H1 (cell line): ENCODE results near the gene INSIG1. TPM values are rescaled to one million over a fixed set of nuclear protein-coding genes. Genes with fewer than 3 reads are reported as not detected.

Experiments
- CTCF ChIA-PET: fragments of 300-600 bp; sonication (Branson Sonifier 250); formaldehyde crosslinking; loops from one replicate; lab custom pipeline; 2021; ENCODE audit not compliant: partially characterized antibody; lab: Charles Lee
- POLR2A ChIA-PET: fragments of 300-600 bp; sonication (Branson Sonifier 250); formaldehyde crosslinking; loops from one replicate; lab custom pipeline; 2021; ENCODE audit warnings: inconsistent platforms; ENCODE audit not compliant: partially characterized antibody; lab: Charles Lee
- DNase-seq, 2 experiments: peaks; one replicate each; pipeline versions ENCODE4 v3.0.0 to v3.0.0-alpha.2; 2010 to 2022; ENCODE audit warnings: low spot score in 2 of 2, low read depth in 1 of 2, mixed read lengths in 1 of 2
- FAIRE-seq: peaks from 2 replicates; lab custom pipeline; 2011; peaks lifted over from hg19 to GRCh38; lab: Jason Lieb, UNC
- H2AFZ ChIP-seq: 2 replicates; pipeline ENCODE4 v1.8.1; 2012; ENCODE audit warnings: low read length, inconsistent platforms
- H2AK5ac ChIP-seq: 2 replicates; pipeline ENCODE4 v1.6.1; 2013; ENCODE audit warnings: low read depth, low read length
- H2BK120ac ChIP-seq: replicated peaks from 2 replicates; pipeline ENCODE3; 2013; ENCODE audit warnings: low read depth, low read length, inconsistent platforms
- H2BK12ac ChIP-seq: 2 replicates; pipeline ENCODE4 v1.6.1; 2013; ENCODE audit warnings: low read depth, low read length
- H2BK15ac ChIP-seq: 2 replicates; pipeline ENCODE4 v1.6.1; 2013; ENCODE audit warnings: low read length
- H2BK20ac ChIP-seq: 2 replicates; pipeline ENCODE4 v1.6.1; 2013; ENCODE audit warnings: low read length
- H2BK5ac ChIP-seq: 2 replicates; pipeline ENCODE4 v1.6.1; 2013; ENCODE audit warnings: low read depth, low read length
- H3K14ac ChIP-seq: 2 replicates; pipeline ENCODE4 v1.6.1; 2013; ENCODE audit warnings: inconsistent platforms; ENCODE audit not compliant: insufficient read length
- H3K18ac ChIP-seq: 2 replicates; pipeline ENCODE4 v1.6.1; 2013; ENCODE audit warnings: low read length; ENCODE audit errors: extremely low read depth
- H3K23ac ChIP-seq: 2 replicates; pipeline ENCODE4 v1.6.1; 2013; ENCODE audit warnings: inconsistent platforms; ENCODE audit not compliant: insufficient read length
- H3K23me2 ChIP-seq: 2 replicates; pipeline ENCODE4 v1.6.1; 2013; ENCODE audit warnings: low read depth, low read length
- H3K27ac ChIP-seq: 2 replicates; pipeline ENCODE4 v1.6.1; 2011; ENCODE audit warnings: low read depth, low read length, inconsistent platforms
- H3K27me3 ChIP-seq, 4 experiments: replicated peaks in 1 of 4; 1 replicate in 1 of 4; 2 replicates in 3 of 4; pipeline versions ENCODE4 v1.6.1 to v1.8.1; 2011 to 2013; ENCODE audit warnings: low read length in 3 of 4, mild to moderate bottlenecking in 3 of 4, inconsistent platforms in 2 of 4, mixed read lengths in 2 of 4, moderate library complexity in 1 of 4; ENCODE audit not compliant: control insufficient read depth in 3 of 4, insufficient read depth in 3 of 4; ENCODE audit errors: extremely low read depth in 1 of 4
- H3K36me3 ChIP-seq, 4 experiments: 2 replicates each; pipeline versions ENCODE4 v1.6.1 to v1.8.1; 2011 to 2013; ENCODE audit warnings: mild to moderate bottlenecking in 4 of 4, low read length in 3 of 4, moderate library complexity in 2 of 4, control low read depth in 1 of 4, inconsistent platforms in 1 of 4; ENCODE audit not compliant: insufficient read depth in 4 of 4, control insufficient read depth in 2 of 4
- H3K4ac ChIP-seq: replicated peaks from 2 replicates; pipeline ENCODE3; 2013; ENCODE audit warnings: low read length, low read depth, mixed read lengths, inconsistent platforms; ENCODE audit not compliant: insufficient read length
- H3K4me1 ChIP-seq, 4 experiments: replicated peaks in 1 of 4; 1 replicate in 1 of 4; 2 replicates in 3 of 4; pipeline versions ENCODE4 v1.6.1 to v1.8.1; 2011 to 2013; ENCODE audit warnings: low read length in 3 of 4, inconsistent platforms in 2 of 4, mixed read lengths in 1 of 4; ENCODE audit not compliant: insufficient read depth in 4 of 4, control insufficient read depth in 3 of 4
- H3K4me2 ChIP-seq, 2 experiments: 2 replicates each; pipeline versions ENCODE4 v1.6.1 to v1.8.1; 2011 to 2013; ENCODE audit warnings: low read depth in 2 of 2, low read length in 2 of 2, control low read depth in 1 of 2, inconsistent platforms in 1 of 2, mild to moderate bottlenecking in 1 of 2; ENCODE audit not compliant: insufficient read depth in 1 of 2
- H3K4me3 ChIP-seq, 4 experiments: fragments of 200-600, 300-600 bp in 1 of 4; sonication (generic), shearing (Covaris generic), sonication (Bioruptor Twin) in 1 of 4; 2 replicates each; pipeline versions ENCODE4 v1.5.1 to v1.8.1; 2011 to 2016; ENCODE audit warnings: low read length in 4 of 4, low read depth in 3 of 4, control low read depth in 2 of 4, inconsistent platforms in 2 of 4, mild to moderate bottlenecking in 2 of 4, mixed read lengths in 1 of 4, moderate library complexity in 1 of 4; ENCODE audit not compliant: insufficient read depth in 2 of 4; ENCODE audit errors: extremely low read depth in 1 of 4
- H3K56ac ChIP-seq: replicated peaks from 2 replicates; pipeline ENCODE3; 2013; ENCODE audit warnings: low read depth, mild to moderate bottlenecking, mixed read lengths, low read length, inconsistent platforms; ENCODE audit not compliant: insufficient read length
- H3K79me1 ChIP-seq: 2 replicates; pipeline ENCODE4 v1.6.1; 2013; ENCODE audit warnings: low read depth, low read length, control low read depth
- H3K79me2 ChIP-seq, 2 experiments: 2 replicates each; pipeline versions ENCODE4 v1.6.1 to v1.8.1; 2012 to 2013; ENCODE audit warnings: low read length in 2 of 2, mild to moderate bottlenecking in 2 of 2, inconsistent platforms in 1 of 2; ENCODE audit not compliant: insufficient read depth in 2 of 2, control insufficient read depth in 1 of 2
- H3K9ac ChIP-seq, 4 experiments: replicated peaks in 1 of 4; 1 replicate in 1 of 4; 2 replicates in 3 of 4; pipeline versions ENCODE4 v1.6.1 to v1.8.1; 2011 to 2013; ENCODE audit warnings: low read depth in 3 of 4, low read length in 3 of 4, control low read depth in 2 of 4, mild to moderate bottlenecking in 2 of 4, moderate library complexity in 2 of 4, inconsistent platforms in 1 of 4; ENCODE audit errors: extremely low read depth in 1 of 4
- H3K9me3 ChIP-seq, 2 experiments: 2 replicates each; pipeline versions ENCODE4 v1.6.1 to v1.8.1; 2012 to 2013; ENCODE audit warnings: mild to moderate bottlenecking in 2 of 2, moderate library complexity in 2 of 2, control low read depth in 1 of 2, inconsistent platforms in 1 of 2, low read depth in 1 of 2, low read length in 1 of 2, mixed read lengths in 1 of 2; ENCODE audit not compliant: insufficient read depth in 2 of 2
- H4K20me1 ChIP-seq, 2 experiments: replicated peaks in 1 of 2; 2 replicates each; pipeline versions ENCODE3 to v1.8.1; 2011 to 2013; ENCODE audit warnings: inconsistent platforms in 2 of 2, low read length in 2 of 2, mild to moderate bottlenecking in 1 of 2; ENCODE audit not compliant: insufficient read depth in 2 of 2, control insufficient read depth in 1 of 2
- H4K5ac ChIP-seq: 2 replicates; pipeline ENCODE4 v1.6.1; 2013; ENCODE audit warnings: low read length, low read depth, mixed read lengths, inconsistent platforms; ENCODE audit not compliant: insufficient read length
- H4K8ac ChIP-seq: 2 replicates; pipeline ENCODE4 v1.8.0; 2013; ENCODE audit warnings: mild to moderate bottlenecking, moderate library complexity, low read length, inconsistent platforms; ENCODE audit not compliant: insufficient read depth; ENCODE audit errors: extremely low read depth
- H4K91ac ChIP-seq: replicated peaks from 2 replicates; pipeline ENCODE3; 2013; ENCODE audit warnings: low read length, mixed read lengths, inconsistent platforms; ENCODE audit not compliant: insufficient read length
- ASH2L ChIP-seq: fragments of 200-600, 300-600 bp; sonication (generic); IDR thresholded peaks from one replicate; pipeline ENCODE4 v1.7.1; 2017; ENCODE audit warnings: low read length
- BCL11A ChIP-seq, 2 experiments: IDR thresholded peaks; one replicate each; pipeline ENCODE4 v1.6.1; 2011; ENCODE audit warnings: low read depth in 2 of 2, low read length in 2 of 2, mild to moderate bottlenecking in 2 of 2
- EP300 ChIP-seq, 2 experiments: IDR thresholded peaks; 1 replicate in 1 of 2; 2 replicates in 1 of 2; pipeline ENCODE4 v1.6.1; 2011 to 2012; ENCODE audit warnings: low read depth in 2 of 2, low read length in 2 of 2, mild to moderate bottlenecking in 2 of 2, borderline replicate concordance in 1 of 2, inconsistent platforms in 1 of 2, moderate library complexity in 1 of 2
- EZH2 ChIP-seq: fragments of 200-600 bp; sonication (generic); IDR thresholded peaks from 2 replicates; pipeline ENCODE4 v1.7.1; 2012; ENCODE audit warnings: low read depth, mild to moderate bottlenecking, moderate library complexity, low read length, inconsistent platforms; ENCODE audit not compliant: severe bottlenecking
- KDM5A ChIP-seq: fragments of 200-600 bp; IDR thresholded peaks from 2 replicates; pipeline ENCODE4 v1.7.1; 2012; ENCODE audit warnings: mild to moderate bottlenecking, low read length, inconsistent platforms, mixed read lengths
- POU5F1 ChIP-seq: IDR thresholded peaks from 2 replicates; pipeline ENCODE4 v1.6.1; 2011; ENCODE audit warnings: low read depth, mild to moderate bottlenecking, low read length, moderate library complexity
- RXRA ChIP-seq: IDR thresholded peaks from 2 replicates; pipeline ENCODE4 v1.6.1; 2011; ENCODE audit warnings: low read depth, mild to moderate bottlenecking, low read length, moderate library complexity; ENCODE audit not compliant: insufficient read depth
- TCF12 ChIP-seq: IDR thresholded peaks from 2 replicates; pipeline ENCODE4 v1.6.1; 2011; ENCODE audit warnings: low read depth, mild to moderate bottlenecking, low read length
- TEAD4 ChIP-seq: IDR thresholded peaks from 2 replicates; pipeline ENCODE4 v1.6.1; 2012; ENCODE audit warnings: low read depth, low read length, inconsistent platforms, mixed read lengths
- ZNF274 ChIP-seq: IDR thresholded peaks from 2 replicates; pipeline ENCODE4 v1.7.0; 2012; ENCODE audit warnings: low read length, borderline replicate concordance; ENCODE audit errors: extremely low read depth
- WGBS, 2 experiments: shearing (Covaris generic) in 1 of 2; methylation state at CpG; one replicate each; pipeline versions ENCODE4 v1.1.6 to v1.1.7; 2013 to 2015; ENCODE audit warnings: low lambda C conversion rate in 2 of 2, mixed read lengths in 2 of 2, inconsistent platforms in 1 of 2, low coverage in 1 of 2, missing lambda C conversion rate in 1 of 2; ENCODE audit not compliant: insufficient replicate concordance in 2 of 2, insufficient coverage in 1 of 2, insufficient read length in 1 of 2; ENCODE audit errors: extremely low coverage in 1 of 2, missing lambda C conversion rate in 1 of 2; 5-methylcytosine and 5-hydroxymethylcytosine counted together
- polyA plus RNA-seq, 7 experiments: library from polyadenylated mRNA; depleted of rRNA in 3 of 7; stranded (reverse) in 5 of 7; unstranded in 2 of 7; fragments of >200 nt in 5 of 7; fragments of 200-250 nt in 2 of 7; gene quantifications; 1 replicate in 5 of 7; 2 replicates in 1 of 7; 4 replicates in 1 of 7; pipeline versions ENCODE4 v1.2.1 to v1.2.3, GENCODE V29; 2011 to 2013; ENCODE audit warnings: missing spikeins in 2 of 7, mixed read lengths in 2 of 7
- total RNA-seq: library from RNA; stranded (reverse); fragmentation: NEBNext Ultra II Directional; extraction: Animal tissue kit (Norgen Biotek cat#: 25700); gene quantifications from 2 replicates; pipeline ENCODE4 v1.2.1, GENCODE V29; 2021
- TF ChIP-seq, protein P1 (sequence below): IDR thresholded peaks from 2 replicates; pipeline ENCODE4 v1.6.1; 2011; ENCODE audit warnings: low read depth, mild to moderate bottlenecking, low read length; ENCODE audit not compliant: insufficient read depth

INSIG1 gene
- total and polyA plus RNA-seq, 2 of the 8 experiments (the other 6 are each of a cell fraction or from before 2014, with no cell fraction given), result 40.0 to 58.4 TPM

DNA sequence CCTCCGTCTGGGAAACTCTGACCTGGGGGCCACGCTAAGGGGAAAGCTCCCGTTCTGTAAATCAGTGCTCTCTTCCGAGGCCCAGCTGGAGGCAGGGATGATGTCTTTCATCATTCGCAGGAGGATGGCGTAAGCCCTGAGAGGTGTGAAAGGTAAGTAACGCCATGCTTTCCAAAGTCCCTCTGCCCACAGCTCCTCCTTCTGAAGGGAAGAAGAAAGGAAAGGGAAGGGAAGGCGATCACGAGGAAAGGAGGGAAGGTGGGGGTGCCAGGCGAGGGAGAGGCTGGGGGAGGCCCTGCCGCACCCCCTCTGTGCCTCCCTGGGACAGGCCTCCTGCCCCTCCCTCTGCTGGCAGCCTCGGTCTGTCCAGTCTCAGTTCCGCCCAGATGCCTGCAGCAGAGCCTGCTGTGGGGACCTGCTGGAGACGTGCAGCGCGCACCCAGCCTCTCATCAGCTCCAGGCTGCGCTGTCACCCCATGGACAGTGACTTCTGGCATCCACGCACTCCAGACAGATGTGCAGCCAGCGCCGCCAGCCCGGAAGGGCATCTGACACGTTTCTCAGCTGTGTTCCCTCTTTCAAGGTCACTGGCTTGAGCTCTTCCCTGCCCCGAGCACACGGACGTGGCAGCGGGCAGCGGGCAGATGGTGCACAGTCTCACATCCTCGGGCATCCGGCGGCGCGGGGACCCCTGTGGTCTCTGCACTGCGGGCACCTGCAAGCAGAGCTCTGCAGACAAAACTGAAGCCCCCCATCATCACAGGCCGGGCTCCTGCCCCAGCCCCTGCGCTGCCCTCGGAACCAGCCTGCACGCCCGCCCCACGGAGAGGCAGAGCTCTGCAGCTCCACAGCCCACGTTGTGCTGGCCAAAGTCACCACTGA lies 60.6 kb downstream of the INSIG1 start:
- no peak overlapping the region for H3K14ac ChIP-seq
- H3K36me3 ChIP-seq, result no peaks in the 10 kb centered on the region
- H2BK15ac ChIP-seq, result no peak overlapping the region
- H2BK120ac ChIP-seq, result no peak overlapping the region
- WGBS, 2 experiments, result 76% methylated on average over 35 of the region's 40 CpGs; no CpG with 5 or more reads in 1 of the 2 experiments
- H4K20me1 ChIP-seq, result peaks cover 0 to 8% of the 10 kb centered on the region in 2 experiments
- CTCF ChIA-PET, result interaction anchor here (0.6 to 2.8 kb wide), 17 partner anchors 9 to 709 kb away, joined by 3 to 11 read pairs (median 3); partner anchors contain the start of gene INSIG1
- no peaks in the 10 kb centered on the region for H3K79me2 ChIP-seq
- H3K4ac ChIP-seq, result no peak overlapping the region
- no peak overlapping the region for H3K4me2 ChIP-seq
- 0 out of 2 replicates have a peak overlapping the region, but pooled peaks have one; percentile 66 for H4K8ac ChIP-seq
- DNase-seq (no peak), FAIRE-seq (no peak)
- no peak overlapping the region for H2BK20ac ChIP-seq
- H3K79me1 ChIP-seq, result no peaks in the 10 kb centered on the region
- H3K23me2 ChIP-seq, result no peaks in the 10 kb centered on the region
- H4K5ac ChIP-seq, result no peak overlapping the region
- H3K9me3 ChIP-seq, result peaks cover 3% of the 10 kb centered on the region in 2 experiments; a peak in 1 of 4 replicates
- H4K91ac ChIP-seq, result no peak overlapping the region
- no peak overlapping the region for H3K56ac ChIP-seq
- no peak overlapping the region; the same call in 1 of the 2 replicates for H2AFZ ChIP-seq
- no peaks in the 10 kb centered on the region; a peak in 1 of 7 replicates for H3K4me1 ChIP-seq
- no peak overlapping the region for H3K23ac ChIP-seq
- 0 out of 2 replicates have a peak overlapping the region, but pooled peaks have one; percentile 23 for H2BK12ac ChIP-seq
- no peaks in the 10 kb centered on the region; a peak in 2 of 7 replicates for H3K27me3 ChIP-seq
- H3K4me3 ChIP-seq, result no peak overlapping the region
- H3K9ac ChIP-seq, result no peak overlapping the region
- H2BK5ac ChIP-seq, result no peak overlapping the region
- H2AK5ac ChIP-seq, result no peak overlapping the region
- no peak overlapping the region; the same call in 1 of the 2 replicates for H3K27ac ChIP-seq
- POLR2A ChIA-PET, result interaction anchor here (0.6 kb wide), 1 partner anchor 313 kb away, joined by 3 read pairs; no protein-coding TSS in a partner anchor
- no peak overlapping the region; the same call in 1 of the 2 replicates for H3K18ac ChIP-seq
- TF ChIP-seq TCF12 (no peak), KDM5A (no peak), BCL11A (IDR thresholded peaks at IDR 0.05; ENCODE audit: low read depth in 2 of 2, low read length in 2 of 2) (no peak), RXRA (no peak), TEAD4 (no peak), ZNF274 (no peak), POU5F1 (no peak), EP300 (IDR thresholded peaks at IDR 0.05; ENCODE audit: borderline replicate concordance in 1 of 2, low read depth in 2 of 2, low read length in 2 of 2) (no peak), ASH2L (no peak), EZH2 (no peak)
- TF ChIP-seq, protein P1, sequence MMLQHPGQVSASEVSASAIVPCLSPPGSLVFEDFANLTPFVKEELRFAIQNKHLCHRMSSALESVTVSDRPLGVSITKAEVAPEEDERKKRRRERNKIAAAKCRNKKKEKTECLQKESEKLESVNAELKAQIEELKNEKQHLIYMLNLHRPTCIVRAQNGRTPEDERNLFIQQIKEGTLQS, result no peak
